HCT116 (cell line): ENCODE data around the gene KBTBD8.

ENCODE experiments used
- EZH2 ChIP-seq: fragments of 200-600 bp; sonication (generic); IDR thresholded peaks from 2 replicates; pipeline ENCODE4 v1.6.1; 2017; ENCODE audit warnings: antibody characterized with exemption, mixed run types
- TF ChIP-seq, protein P1 (sequence below), 3 experiments: fragments of 200-600 bp in 1 of 3; sonication (generic) in 1 of 3; IDR thresholded peaks in 2 of 3; conservative IDR thresholded peaks in 1 of 3; 2 replicates each; pipeline ENCODE4 v1.5.1; 2012 to 2017; ENCODE audit warnings: low read depth in 2 of 3, low read length in 2 of 3, antibody characterized with exemption in 1 of 3, borderline replicate concordance in 1 of 3, control low read depth in 1 of 3, mild to moderate bottlenecking in 1 of 3, mixed read lengths in 1 of 3, mixed run types in 1 of 3, moderate library complexity in 1 of 3; ENCODE audit not compliant: insufficient read depth in 1 of 3

DNA sequence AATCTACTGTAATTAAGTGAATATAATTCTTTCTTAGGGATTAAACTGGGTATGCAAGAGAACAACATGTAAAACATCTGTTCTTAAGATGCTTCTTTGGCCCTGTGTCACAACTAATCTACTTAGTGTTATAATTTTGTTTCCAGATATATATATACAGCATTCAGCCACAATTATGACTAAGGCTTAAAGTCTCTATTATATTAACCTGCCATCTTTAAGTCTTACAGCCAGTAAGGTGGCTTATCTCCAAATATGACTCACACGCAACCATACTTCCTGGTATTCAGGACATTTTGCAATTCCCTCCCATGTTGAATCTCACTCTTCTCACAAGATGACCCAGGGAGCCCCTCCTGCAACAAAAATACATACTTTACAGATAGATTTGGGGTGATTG is 6.6 kb upstream of the KBTBD8 start:
- TF ChIP-seq, protein P1, sequence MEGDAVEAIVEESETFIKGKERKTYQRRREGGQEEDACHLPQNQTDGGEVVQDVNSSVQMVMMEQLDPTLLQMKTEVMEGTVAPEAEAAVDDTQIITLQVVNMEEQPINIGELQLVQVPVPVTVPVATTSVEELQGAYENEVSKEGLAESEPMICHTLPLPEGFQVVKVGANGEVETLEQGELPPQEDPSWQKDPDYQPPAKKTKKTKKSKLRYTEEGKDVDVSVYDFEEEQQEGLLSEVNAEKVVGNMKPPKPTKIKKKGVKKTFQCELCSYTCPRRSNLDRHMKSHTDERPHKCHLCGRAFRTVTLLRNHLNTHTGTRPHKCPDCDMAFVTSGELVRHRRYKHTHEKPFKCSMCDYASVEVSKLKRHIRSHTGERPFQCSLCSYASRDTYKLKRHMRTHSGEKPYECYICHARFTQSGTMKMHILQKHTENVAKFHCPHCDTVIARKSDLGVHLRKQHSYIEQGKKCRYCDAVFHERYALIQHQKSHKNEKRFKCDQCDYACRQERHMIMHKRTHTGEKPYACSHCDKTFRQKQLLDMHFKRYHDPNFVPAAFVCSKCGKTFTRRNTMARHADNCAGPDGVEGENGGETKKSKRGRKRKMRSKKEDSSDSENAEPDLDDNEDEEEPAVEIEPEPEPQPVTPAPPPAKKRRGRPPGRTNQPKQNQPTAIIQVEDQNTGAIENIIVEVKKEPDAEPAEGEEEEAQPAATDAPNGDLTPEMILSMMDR (IDR thresholded peaks at IDR 0.05 in 2 of 3, conservative IDR thresholded peaks at IDR 0.05 in 1 of 3; ENCODE audit: borderline replicate concordance in 1 of 3, insufficient read depth in 1 of 3, low read depth in 2 of 3, low read length in 2 of 3) = no peak
- TF ChIP-seq EZH2 = no peak
